HG03520 (cell line): ENCODE measurements around the gene OTOG.

Experiments used
- ATAC-seq: cut with Tn5 transposase; IDR thresholded peaks from one replicate; pipeline ENCODE4 v1.9.1; 2021; ENCODE audit warnings: mild to moderate bottlenecking, moderate library complexity; ENCODE audit not compliant: unreplicated experiment

Gene OTOG

DNA sequence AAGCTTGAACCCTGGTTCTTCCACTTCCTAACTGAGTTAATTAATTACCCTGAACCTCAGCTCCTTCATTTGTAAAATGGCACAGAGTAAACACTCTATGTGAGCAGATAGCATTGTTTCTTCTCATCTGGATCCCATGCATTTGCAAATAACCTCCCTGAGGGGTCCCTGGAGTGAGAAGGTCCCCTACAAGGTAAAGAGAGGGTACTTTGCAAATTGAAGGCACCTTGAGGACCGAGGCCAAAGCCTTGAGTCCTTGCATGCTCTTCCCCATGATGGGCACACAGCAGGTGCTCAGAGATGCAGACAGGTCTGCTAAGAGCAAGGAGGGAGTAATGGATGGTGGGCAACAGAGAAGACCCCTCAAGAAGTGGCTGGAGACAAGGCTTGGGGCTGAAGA is 33.2 kb downstream of the OTOG start:
- ATAC-seq = no peak

DNA sequence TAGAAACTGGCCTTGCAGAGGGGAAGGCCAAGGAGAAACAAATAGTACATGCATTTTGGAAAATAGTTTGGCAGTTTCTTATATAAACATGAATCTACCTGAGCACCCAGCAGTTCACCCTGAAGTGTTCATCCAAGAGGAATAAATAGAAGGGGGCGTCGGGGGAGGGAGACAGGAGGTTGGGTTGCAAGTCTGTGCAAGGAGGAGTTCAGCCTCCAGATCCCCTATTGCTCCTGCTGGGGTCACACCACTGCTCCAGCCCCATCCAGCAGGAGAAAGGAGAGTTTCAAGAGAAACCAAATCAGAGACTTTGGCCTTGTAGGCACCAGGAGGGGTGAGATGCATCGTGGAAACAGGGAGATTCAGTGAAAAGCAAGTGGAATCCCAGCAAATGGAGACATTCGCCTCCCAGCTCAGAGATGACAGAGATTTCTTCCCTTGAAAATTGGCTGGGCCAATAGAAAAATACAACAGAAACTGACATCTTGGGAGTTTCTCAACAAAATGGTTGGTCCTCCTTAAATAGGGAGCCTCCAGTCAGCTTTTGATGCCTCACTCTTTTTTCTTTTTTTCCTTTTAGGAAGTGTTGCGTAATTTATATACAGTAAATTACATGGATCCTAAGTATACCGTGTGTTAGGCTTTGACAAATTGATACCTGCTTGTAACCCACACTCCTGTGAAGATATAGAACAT is 34.1 kb downstream of the OTOG start:
- ATAC-seq = no peak

DNA sequence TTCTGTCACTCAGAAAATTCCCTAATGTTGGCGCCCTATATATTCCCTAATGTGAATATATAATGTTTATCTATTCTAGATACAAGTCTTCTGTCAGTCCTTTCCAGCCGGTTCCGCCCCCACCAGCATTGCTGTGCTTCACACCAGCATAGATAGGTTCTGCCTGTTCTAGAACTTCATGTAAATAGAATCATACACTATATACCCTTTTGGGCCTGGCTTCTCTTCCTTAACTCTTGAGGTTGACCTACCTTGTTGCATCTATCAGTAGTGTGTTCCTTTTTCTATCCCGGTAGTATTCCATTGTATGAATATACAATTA is 34.6 kb downstream of the OTOG start:
- no peak for ATAC-seq

GRCh38 chr11:17585911-17586695 is 39.0 kb downstream of the OTOG start:
- ATAC-seq = no peak

DNA sequence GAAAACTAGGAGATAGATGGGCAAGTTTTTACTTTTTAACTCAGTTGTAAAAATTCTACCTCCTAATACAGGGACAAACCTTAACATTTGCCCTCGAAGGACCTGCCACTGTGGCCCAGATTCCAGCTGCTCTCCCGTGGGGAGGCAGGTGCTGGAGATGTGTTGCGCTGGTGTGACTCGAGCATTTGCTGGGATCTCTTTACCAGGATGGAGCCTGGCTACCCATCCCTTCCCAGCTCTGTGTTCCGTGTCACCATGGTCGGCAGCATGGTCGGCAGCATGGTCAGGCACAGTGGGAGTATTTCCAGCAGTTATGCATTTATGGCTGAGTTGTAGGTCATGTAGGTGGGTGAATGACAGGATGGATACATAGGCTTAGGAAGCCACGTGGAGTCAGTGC is 41.1 kb downstream of the OTOG start:
- no peak for ATAC-seq

DNA sequence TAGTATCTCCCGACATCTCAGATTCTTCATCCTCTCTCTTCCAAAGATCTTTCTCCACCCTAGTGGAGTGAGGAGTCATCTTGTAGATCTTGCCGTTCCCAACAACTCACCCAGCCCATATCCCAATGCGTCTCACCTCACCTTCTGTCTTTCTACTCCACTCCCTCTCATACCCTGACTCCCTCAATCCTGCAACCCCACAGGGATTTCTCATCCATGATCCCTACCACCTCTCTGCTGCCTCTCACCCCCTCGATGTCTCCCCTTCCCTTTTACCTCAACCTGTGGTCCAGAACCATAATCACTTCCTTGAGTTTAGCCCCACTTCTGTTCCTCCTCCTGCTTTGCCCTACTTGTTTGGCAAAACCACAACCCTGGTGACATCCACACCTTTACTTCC is 41.7 kb downstream of the OTOG start:
- ATAC-seq = no peak

DNA sequence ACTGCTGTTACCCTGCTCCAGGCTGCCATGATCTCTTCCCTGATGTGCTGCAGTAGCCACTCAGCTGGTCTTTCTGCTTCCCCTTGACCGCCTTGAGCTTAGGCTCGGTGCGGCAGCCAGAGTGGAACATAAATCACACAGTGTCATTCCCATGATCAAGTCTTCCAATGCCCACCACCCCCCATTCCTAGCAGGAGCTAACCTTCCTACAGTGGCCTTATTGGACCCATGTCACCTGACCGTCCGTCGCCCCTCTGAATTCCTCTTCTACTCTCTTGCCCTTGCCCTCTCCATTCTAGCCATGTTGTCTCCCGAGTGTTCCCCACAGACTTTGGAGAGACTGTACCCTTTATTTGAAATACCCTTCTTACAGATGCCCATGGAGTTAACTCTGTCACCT is 43.4 kb downstream of the OTOG start:
- ATAC-seq = no peak

DNA sequence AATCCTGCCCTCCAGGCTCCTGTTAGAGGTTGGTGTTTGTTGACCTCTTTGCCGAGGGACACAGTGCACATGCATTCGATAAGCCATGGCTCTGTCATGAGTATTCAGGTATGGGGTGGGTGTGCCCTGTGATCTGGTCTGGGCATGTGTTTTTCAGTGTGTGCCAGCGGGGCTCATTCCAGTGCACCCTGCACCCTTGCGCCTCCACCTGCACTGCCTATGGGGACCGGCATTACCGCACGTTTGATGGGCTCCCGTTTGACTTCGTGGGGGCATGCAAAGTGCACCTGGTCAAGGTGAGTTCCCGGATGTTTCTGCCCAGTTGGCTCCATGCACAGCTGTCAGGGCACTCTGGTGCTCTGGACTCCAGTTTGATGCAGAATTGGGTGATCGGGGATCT is 44.2 kb downstream of the OTOG start:
- no peak for ATAC-seq

DNA sequence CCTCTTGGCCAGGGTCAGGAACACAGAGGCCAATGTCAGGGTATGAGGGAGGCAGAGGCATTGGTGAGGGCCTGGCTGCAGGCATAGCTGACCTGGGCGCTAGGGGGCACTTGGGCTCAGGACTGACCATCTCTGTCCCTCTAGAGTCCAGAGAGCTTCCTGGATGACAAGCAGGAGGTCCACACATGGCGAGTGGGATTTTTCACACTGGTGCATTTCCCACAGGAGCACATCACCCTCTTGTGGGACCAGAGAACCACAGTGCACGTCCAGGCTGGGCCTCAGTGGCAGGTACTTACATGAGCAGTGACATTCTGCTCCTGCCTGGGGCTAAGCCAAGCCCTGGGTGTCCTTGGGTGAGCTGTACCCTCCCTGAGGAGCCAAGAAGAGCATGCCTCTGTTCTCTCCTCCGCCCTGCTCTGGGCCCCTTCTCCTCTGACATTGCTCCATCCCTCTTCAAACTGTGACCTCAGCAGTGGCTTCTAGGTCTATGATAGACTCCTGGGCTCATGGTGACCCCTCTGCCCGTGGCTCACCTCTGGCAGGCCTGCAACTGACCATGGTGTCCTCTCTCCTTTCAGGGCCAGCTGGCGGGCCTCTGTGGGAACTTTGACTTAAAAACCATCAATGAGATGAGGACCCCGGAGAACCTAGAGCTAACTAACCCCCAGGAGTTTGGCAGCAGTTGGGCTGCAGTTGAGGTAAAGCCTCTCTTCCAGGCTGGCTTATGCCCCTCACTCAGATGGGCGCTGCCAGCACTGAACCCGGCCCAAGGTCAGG is 46.6 kb downstream of the OTOG start:
- ATAC-seq = no peak

GRCh38 chr11:17594686-17595192 is 47.7 kb downstream of the OTOG start:
- no peak for ATAC-seq

- no peak for ATAC-seq
Measured at GRCh38 chr11:17595526-17596309, 48.7 kb downstream of the OTOG start.

DNA sequence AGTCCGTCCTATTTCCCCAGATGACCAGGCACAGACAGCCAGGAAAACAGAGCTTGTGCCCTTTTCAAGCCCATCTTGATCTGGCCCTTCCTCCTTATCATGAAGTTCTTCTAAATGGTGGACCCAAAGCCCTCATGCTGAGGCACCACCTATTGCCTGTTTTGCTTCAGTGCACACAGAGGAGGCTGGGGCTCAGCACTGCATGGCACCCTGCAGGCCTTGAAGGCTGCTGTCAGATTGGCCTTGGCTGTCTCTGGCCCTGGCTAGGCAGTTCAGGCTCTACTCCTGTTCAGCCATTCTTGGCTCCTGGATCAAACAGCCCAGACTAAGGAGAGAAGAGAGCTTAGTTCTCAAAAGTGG is 49.2 kb downstream of the OTOG start:
- ATAC-seq = no peak

DNA sequence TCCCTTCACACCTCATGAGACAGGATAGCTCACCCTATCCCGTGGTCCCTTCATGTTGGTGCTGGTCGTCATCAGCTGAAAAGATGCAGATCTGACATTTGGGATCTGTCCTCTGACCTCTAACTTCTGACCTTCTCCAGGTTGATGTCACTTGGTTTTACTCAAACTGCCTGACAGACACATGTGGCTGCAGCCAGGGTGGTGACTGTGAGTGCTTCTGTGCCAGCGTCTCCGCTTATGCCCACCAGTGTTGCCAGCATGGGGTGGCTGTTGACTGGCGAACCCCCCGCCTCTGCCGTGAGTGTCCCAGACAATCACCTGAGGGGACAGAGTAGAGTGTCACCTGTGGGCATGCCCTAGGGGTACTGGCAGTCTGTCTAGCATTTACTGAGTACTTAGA is 49.7 kb downstream of the OTOG start:
- ATAC-seq = no peak

DNA sequence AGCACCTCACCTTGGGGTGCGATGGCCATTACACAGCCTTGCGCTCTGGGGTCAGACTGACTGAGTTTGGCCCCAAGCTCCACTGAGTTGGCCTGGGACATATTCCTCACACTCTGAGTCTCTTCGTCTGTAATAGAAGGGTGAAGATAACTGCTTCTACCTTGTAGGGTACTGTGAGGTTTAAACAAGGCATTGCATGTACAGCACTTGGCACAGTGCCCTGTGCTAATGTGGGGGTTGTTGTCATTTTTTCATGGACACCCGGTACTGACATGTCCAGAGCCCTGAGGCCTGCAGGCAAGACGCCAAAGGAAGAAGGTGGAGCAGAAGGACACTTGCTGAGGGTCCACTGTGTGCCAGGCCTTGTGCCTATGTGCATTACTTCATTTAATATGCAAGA is 50.7 kb downstream of the OTOG start:
- no peak for ATAC-seq

DNA sequence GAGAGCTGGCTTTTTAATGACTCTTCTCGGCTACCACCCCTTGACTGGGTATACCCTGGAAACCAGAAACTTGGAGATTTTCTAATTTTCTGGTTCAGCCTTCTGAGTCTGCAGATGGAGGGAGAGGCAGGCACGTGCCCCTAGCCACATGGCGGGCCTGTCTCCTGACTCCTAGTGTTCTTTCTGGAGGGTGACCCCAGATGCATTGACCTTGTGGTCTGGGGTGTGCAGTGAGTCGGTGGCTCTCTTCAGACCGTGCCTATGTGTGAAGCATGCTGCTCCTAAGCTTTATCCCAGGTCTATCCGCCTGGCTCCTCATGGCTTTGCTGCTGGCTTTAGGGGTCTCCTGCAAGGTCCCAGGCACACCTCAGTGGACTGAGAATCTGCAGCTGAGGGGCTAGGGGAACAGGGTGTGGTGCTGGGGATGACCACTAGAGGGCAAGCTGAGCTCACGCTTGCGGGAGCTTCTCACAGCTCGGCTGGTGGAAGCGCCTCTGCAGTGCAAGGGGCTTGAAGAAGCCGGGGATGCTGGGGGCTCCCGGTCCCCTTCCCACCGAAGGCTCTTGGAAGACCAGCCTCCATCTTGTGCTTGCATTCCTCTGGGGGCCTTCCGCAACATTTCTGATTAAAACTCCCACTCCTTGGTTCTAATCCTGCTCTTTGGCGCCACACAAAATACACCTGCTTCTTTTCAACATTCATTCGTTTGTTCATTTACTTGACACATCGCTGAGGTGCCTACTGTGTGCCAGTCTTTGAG is 51.8 kb downstream of the OTOG start:
- ATAC-seq = peak; percentile 88

DNA sequence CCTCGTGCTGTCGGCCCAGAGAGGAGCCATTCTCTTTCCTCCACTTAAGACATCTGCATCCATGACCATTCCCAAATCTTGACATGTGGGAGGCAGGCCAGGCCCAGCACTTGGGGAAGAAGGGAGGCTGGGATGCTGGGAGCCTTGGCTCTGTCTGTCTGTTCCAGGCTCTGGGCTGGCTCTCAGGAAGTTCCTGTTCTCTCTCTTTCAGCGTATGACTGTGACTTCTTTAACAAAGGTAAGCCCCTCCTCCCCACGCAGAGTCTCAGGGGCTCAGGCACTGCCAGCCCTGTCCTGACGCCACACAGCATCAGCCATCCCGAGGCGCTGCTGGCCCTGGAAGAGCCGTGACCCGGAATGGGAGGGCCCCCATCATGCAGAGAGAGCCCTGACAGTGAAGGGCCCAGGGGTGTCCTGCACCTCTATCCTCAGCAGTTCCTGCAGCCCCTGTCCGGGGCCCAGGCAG is 52.4 kb downstream of the OTOG start:
- no peak for ATAC-seq

DNA sequence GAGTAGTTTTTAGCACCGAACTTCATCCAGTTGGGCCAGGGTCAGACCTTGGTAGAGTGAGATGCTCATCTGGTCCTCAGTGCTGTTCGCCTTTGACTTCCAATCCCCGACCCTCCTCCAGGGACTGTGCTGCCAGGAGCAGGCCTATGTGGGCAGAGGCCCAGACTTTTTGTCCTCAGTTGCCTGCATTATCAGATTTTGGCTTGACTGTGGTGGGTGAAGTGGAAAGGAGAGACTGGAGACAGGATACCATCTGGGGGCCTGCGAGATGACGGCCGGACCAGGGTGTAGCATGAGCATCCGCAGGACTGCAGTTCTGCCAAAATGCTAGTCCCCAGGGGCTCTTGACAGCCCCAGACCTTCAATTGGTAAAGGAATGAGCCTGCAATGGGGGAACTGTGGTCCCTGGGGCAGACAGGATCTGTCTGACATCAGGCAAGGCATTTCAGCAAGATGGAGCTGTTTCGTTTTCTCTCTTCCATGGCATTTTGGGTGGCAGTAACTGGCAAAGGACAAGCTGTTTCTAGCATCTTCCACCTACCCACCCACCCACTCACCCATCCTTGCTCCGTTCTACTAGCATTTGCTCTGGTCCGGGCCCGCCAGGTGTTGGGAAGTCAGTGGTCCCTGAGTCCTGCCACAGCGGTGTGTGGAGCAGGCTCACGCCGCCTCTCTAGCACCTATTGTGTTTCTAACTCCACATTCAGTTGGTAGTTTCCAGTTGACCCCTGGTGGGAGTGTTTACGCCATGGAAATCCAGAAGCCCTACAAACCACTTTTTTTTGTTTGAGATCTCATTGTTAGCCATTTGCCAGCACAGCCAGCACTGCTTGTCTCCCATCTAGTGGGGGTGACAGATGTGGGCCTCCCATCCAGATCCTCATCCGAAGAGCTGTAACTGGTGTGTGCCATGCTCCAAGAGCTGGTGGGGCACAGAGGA is 53.5 kb downstream of the OTOG start:
- ATAC-seq = no peak

GRCh38 chr11:17601256-17601671 is 54.2 kb downstream of the OTOG start:
- no peak for ATAC-seq

DNA sequence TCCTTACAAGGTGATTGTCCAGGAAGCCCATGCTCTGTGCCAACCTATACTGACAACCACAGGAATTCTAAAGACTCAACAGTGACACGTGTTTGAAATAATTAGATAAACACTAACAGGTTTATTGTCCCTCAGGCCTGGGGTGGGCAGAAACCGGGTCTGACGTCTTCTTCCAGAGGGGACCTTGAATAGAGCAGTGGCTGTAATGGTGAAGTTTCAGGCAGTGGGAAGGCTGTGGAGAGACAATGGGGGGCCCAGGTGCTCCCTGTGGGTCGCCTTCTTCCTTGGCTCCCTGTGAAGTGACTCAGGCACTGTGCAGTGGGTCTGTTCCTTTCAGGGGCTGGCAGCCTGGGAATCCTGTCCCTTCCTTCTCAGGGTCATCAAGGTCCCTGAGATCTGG is 54.6 kb downstream of the OTOG start:
- ATAC-seq = no peak
